GM12892 (cell line): ENCODE data around the gene LRRTM2.

ENCODE experiments used
- POLR2A ChIP-seq: IDR thresholded peaks from 2 replicates; pipeline ENCODE4 v1.6.1; 2011; ENCODE audit warnings: low read depth, low read length, control low read depth
- POLR2AphosphoS5 ChIP-seq: IDR thresholded peaks from 2 replicates; pipeline ENCODE4 v1.6.1; 2011; ENCODE audit warnings: low read depth, low read length, control low read depth

DNA sequence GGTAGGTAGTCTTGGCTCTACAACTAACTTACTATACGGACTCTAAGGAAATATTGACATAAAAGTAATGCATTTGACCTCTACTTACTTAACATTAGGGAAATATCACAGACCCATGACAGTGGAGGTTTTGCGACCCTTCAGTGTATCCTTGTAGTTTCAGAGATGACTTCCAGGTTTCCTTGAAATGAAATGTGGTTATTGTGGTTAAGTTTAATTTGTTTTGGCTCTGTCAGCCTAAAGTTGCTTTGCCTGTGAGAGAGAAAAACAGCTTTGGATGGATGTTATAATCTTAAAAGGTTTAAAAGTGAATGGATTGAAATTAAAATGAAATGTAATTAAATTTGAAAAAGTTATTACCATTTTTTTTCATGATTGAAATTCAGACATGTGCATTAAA, 42.9 kb downstream of the LRRTM2 start:
- TF ChIP-seq POLR2A = no peak
- no peak for TF ChIP-seq POLR2AphosphoS5
